ENCODE data around the gene TCF4. TPM values are rescaled to one million over a fixed set of nuclear protein-coding genes. Genes with fewer than 3 reads are reported as not detected.

TCF4 gene
- total RNA-seq, 1 donor from 2014 or later: 115 TPM

DNA sequence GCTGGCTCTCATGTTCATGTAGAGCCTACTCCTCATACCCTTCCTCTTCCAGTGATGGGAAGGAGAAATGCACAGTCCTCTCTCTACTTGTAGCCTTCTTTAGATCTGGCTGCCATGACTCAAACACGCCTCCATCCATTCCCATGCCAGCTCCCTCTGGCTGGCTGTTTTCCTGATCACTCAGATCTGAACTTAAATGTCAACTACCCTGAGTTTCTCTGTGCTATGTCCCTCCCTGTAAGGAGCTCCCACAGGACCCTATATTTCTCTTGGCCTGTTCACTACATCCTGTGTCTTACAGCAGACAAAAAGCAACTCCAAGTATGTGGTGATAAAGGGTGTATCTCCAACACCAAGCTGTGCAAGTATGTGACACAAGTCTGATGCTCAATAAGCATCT lies 152.4 kb downstream of the TCF4 start:
- H3K27ac Mint-ChIP-seq (ENCODE audit: unreplicated experiment): no peak overlapping the region
- no peaks in the 10 kb centered on the region for H3K36me3 ChIP-seq (ENCODE audit: insufficient read depth, low read length)
- peaks cover 52% of the 10 kb centered on the region for H3K79me2 ChIP-seq (ENCODE audit: insufficient read depth, low read length)
- H3K4me1 ChIP-seq (ENCODE audit: insufficient read depth, low read length): no peaks in the 10 kb centered on the region
- peaks cover 21% of the 10 kb centered on the region for H4K20me1 ChIP-seq (ENCODE audit: insufficient read depth, low read length)
- no peak overlapping the region for H3K27ac ChIP-seq (ENCODE audit: low read depth, low read length)
- no peaks in the 10 kb centered on the region for H3K27me3 ChIP-seq (ENCODE audit: insufficient read depth, low read length)
- H3K4me3 ChIP-seq (ENCODE audit: insufficient read depth, low read depth, low read length): no peak overlapping the region
- H3K4me1 Mint-ChIP-seq (ENCODE audit: low read depth, unreplicated experiment): peaks cover 21% of the 10 kb centered on the region
- TF ChIP-seq, protein P1, sequence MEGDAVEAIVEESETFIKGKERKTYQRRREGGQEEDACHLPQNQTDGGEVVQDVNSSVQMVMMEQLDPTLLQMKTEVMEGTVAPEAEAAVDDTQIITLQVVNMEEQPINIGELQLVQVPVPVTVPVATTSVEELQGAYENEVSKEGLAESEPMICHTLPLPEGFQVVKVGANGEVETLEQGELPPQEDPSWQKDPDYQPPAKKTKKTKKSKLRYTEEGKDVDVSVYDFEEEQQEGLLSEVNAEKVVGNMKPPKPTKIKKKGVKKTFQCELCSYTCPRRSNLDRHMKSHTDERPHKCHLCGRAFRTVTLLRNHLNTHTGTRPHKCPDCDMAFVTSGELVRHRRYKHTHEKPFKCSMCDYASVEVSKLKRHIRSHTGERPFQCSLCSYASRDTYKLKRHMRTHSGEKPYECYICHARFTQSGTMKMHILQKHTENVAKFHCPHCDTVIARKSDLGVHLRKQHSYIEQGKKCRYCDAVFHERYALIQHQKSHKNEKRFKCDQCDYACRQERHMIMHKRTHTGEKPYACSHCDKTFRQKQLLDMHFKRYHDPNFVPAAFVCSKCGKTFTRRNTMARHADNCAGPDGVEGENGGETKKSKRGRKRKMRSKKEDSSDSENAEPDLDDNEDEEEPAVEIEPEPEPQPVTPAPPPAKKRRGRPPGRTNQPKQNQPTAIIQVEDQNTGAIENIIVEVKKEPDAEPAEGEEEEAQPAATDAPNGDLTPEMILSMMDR (IDR thresholded peaks at IDR 0.05; ENCODE audit: insufficient read depth, low read depth, low read length): no peak
- TF ChIP-seq EZH2 (IDR thresholded peaks at IDR 0.05; ENCODE audit: insufficient read depth, low read length): no peak
- no peaks in the 10 kb centered on the region for H3K9me3 Mint-ChIP-seq (ENCODE audit: unreplicated experiment)
- H2AFZ ChIP-seq (ENCODE audit: low read depth, low read length): no peak overlapping the region
- H3K9me3 ChIP-seq (ENCODE audit: insufficient read depth, low read depth, low read length): no peaks in the 10 kb centered on the region
- no peak overlapping the region for H3K4me3 Mint-ChIP-seq (ENCODE audit: unreplicated experiment)
- H3K36me3 Mint-ChIP-seq (ENCODE audit: low read depth, unreplicated experiment): peaks cover 8% of the 10 kb centered on the region
- no peak overlapping the region for H3K9ac ChIP-seq (ENCODE audit: low read length)
- DNase-seq (ENCODE audit: low read depth) (no peak), FAIRE-seq (no peak)
- no peak overlapping the region for H3K4me2 ChIP-seq (ENCODE audit: low read length)
- no peaks in the 10 kb centered on the region for H3K27me3 Mint-ChIP-seq (ENCODE audit: low read depth, unreplicated experiment)

DNA sequence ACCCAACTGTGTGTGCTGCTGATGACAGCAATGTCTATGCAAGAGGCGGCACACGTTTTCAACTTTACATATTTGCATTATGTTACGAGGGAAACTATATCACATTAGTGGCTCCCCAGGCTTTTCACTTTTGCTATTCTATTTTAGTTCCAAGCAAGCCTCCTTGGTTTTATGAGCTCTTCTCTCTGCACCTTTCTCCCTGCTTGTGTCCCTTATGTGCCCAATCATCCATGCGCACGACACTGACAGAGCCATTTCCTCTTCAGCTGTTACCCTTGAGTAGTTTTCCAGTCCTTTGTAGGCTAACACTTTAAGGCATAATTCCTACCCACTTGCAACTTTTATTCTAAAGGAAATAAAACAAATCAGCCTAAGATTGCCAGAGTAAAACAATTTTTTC lies 154.3 kb downstream of the TCF4 start:
- Histone ChIP-seq H3K27ac (ENCODE audit: low read depth, low read length) (no peak overlapping the region), H3K4me1 (ENCODE audit: insufficient read depth, low read length) (no peaks in the 10 kb centered on the region), H3K4me3 (ENCODE audit: insufficient read depth, low read depth, low read length) (no peak overlapping the region), H4K20me1 (ENCODE audit: insufficient read depth, low read length) (peaks cover 24% of the 10 kb centered on the region), H3K4me2 (ENCODE audit: low read length) (no peak overlapping the region), H3K9ac (ENCODE audit: low read length) (no peak overlapping the region), H3K79me2 (ENCODE audit: insufficient read depth, low read length) (peaks cover 44% of the 10 kb centered on the region), H2AFZ (ENCODE audit: low read depth, low read length) (no peak overlapping the region), H3K36me3 (ENCODE audit: insufficient read depth, low read length) (no peaks in the 10 kb centered on the region), H3K27me3 (ENCODE audit: insufficient read depth, low read length) (no peaks in the 10 kb centered on the region), H3K9me3 (ENCODE audit: insufficient read depth, low read depth, low read length) (no peaks in the 10 kb centered on the region)
- FAIRE-seq: no peak
- Mint-ChIP-seq H3K27ac (ENCODE audit: unreplicated experiment) (no peak overlapping the region), H3K36me3 (ENCODE audit: low read depth, unreplicated experiment) (peaks cover 5% of the 10 kb centered on the region), H3K27me3 (ENCODE audit: low read depth, unreplicated experiment) (no peaks in the 10 kb centered on the region), H3K9me3 (ENCODE audit: unreplicated experiment) (no peaks in the 10 kb centered on the region), H3K4me3 (ENCODE audit: unreplicated experiment) (no peak overlapping the region), H3K4me1 (ENCODE audit: low read depth, unreplicated experiment) (peaks cover 16% of the 10 kb centered on the region)
- TF ChIP-seq, protein P1 (IDR thresholded peaks at IDR 0.05; ENCODE audit: insufficient read depth, low read depth, low read length): no peak
- no peak for TF ChIP-seq EZH2 (IDR thresholded peaks at IDR 0.05; ENCODE audit: insufficient read depth, low read length)
- no peak for DNase-seq (ENCODE audit: low read depth)

DNA sequence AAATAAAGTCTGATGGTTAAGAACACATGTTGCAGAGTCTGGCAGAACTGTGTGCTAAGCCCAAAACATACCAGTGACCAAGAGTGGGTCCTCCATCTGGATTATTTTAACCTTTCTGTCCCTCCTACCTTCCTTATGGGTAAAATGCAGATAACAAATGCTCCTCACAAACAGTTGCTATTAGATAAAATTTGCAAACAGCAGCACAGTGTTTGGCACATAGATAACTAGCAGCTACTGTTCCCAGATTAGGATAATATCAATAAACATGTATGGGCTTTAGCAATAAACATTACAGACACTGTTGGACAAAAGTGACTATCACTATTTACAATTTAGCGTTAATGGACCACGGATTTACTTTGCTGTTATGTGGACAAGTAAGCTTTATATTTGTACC lies 154.9 kb downstream of the TCF4 start:
- peaks cover 12% of the 10 kb centered on the region for H3K4me1 Mint-ChIP-seq (ENCODE audit: low read depth, unreplicated experiment)

More for the DNA sequence above, 154.9 kb downstream of the TCF4 start:
- Histone ChIP-seq H3K36me3 (ENCODE audit: insufficient read depth, low read length) (no peaks in the 10 kb centered on the region), H2AFZ (ENCODE audit: low read depth, low read length) (no peak overlapping the region), H3K9me3 (ENCODE audit: insufficient read depth, low read depth, low read length) (no peaks in the 10 kb centered on the region), H3K4me1 (ENCODE audit: insufficient read depth, low read length) (no peaks in the 10 kb centered on the region), H4K20me1 (ENCODE audit: insufficient read depth, low read length) (peaks cover 21% of the 10 kb centered on the region), H3K9ac (ENCODE audit: low read length) (no peak overlapping the region), H3K27me3 (ENCODE audit: insufficient read depth, low read length) (no peaks in the 10 kb centered on the region), H3K4me2 (ENCODE audit: low read length) (no peak overlapping the region), H3K79me2 (ENCODE audit: insufficient read depth, low read length) (peaks cover 40% of the 10 kb centered on the region), H3K27ac (ENCODE audit: low read depth, low read length) (no peak overlapping the region), H3K4me3 (ENCODE audit: insufficient read depth, low read depth, low read length) (no peak overlapping the region)
- TF ChIP-seq EZH2 (IDR thresholded peaks at IDR 0.05; ENCODE audit: insufficient read depth, low read length): no peak
- TF ChIP-seq, protein P1 (IDR thresholded peaks at IDR 0.05; ENCODE audit: insufficient read depth, low read depth, low read length): no peak
- Mint-ChIP-seq H3K9me3 (ENCODE audit: unreplicated experiment) (no peaks in the 10 kb centered on the region), H3K36me3 (ENCODE audit: low read depth, unreplicated experiment) (peaks cover 5% of the 10 kb centered on the region), H3K27ac (ENCODE audit: unreplicated experiment) (no peak overlapping the region), H3K4me3 (ENCODE audit: unreplicated experiment) (no peak overlapping the region), H3K27me3 (ENCODE audit: low read depth, unreplicated experiment) (no peaks in the 10 kb centered on the region)
- FAIRE-seq (no peak), DNase-seq (ENCODE audit: low read depth) (no peak)
